Daoy (cell line): ENCODE data around the gene USP34. TPM values are rescaled to one million over a fixed set of nuclear protein-coding genes. Genes with fewer than 3 reads are reported as not detected.

Experiments
- DNase-seq: peaks from one replicate; pipeline ENCODE4 v3.0.0-alpha.2; 2015; ENCODE audit warnings: low read depth
- total RNA-seq: library from RNA; depleted of rRNA; stranded (reverse); fragments of >200 nt; shearing (Covaris generic); gene quantifications from 2 replicates; pipeline ENCODE4 v1.2.3, GENCODE V29; 2014

The USP34 gene
- total RNA-seq, 1 experiment from 2014 or later: 56.5 TPM

DNA sequence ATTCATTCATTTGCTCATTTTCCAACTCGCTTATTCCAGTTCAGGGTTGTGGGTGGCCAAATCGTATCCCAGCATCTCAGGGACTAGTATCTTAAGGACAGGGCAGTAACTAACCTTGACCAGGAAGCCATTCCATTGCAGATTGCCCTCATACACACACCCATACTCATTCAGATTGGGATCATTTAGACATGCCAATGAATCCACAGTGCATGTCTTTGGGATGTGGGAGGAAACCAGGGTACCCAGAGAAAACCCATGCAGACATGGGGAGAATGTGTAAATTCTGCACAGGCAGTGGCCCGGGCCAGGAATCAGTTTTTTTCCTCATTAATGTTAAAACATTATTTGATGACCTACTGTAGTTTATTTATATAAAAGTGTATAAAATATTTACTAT, 150.7 kb downstream of the USP34 start:
- DNase-seq: no peak

DNA sequence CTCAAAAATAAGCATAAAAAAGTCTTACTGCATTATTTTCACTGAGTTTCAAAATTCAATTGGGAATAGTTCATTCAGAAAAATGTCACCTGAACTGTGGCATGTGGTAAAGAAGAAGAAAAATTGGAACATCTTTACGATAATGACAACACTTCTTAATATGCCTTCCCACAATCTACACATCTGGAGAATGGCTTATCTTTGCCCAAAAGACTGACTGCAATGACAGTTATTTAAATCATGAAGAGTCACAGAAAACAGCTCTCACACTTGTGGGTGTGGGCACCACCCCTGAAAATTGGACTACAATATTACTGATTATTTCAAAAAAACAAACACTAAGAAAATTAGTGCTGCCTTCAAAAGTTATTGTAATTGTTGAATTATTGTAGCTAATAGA, 152.3 kb downstream of the USP34 start:
- DNase-seq: no peak

DNA sequence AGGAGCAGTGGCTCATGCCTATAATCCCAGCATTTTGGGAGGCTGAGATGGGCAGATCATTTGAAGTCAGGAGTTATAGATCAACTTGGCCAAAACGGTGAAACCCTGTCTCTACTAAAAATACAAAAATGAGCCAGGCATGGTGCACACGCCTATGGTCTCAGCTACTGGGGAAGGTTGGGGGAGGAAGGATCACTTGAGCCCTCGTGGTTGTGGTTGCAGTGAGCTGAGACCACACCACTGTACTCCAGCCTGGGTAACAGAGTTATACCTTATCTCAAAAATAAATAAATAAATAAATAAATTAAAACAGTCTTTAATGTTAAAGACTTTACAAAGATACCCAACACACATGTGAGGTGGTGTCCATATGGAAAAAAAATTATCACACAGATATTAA, 174.9 kb downstream of the USP34 start:
- DNase-seq: no peak

DNA sequence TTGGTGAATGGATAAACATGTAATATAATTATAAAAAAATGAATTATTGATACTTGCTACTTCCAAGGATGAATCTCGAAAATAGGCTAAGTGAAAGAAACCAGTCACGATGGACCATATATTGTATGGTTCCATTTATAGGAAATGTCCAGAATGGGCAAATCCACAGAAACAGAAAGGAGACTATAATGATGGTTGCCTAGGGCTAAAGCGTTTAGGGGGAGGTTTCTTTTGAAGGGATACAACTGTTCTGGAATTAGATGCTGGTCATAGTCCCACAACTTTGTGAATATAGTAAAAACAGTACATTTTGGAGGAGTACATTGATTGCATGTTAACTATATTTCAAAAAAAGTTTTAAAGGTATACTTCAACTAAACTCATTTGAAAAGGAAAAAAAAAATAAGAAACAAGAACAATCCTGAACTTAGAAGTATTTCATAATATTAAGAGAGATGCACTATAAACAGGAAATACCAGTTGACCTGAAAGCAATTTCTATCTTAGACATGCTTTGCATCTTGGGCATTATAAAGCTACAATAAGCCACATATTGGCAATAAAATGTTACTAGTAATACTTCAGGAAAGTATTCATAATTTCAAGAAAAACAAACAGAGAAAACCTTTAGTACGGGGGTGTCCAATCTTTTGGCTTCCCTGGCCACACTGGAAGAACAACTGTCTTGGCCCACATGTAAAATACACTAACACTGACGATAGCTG, 178.9 kb downstream of the USP34 start:
- no peak for DNase-seq

DNA sequence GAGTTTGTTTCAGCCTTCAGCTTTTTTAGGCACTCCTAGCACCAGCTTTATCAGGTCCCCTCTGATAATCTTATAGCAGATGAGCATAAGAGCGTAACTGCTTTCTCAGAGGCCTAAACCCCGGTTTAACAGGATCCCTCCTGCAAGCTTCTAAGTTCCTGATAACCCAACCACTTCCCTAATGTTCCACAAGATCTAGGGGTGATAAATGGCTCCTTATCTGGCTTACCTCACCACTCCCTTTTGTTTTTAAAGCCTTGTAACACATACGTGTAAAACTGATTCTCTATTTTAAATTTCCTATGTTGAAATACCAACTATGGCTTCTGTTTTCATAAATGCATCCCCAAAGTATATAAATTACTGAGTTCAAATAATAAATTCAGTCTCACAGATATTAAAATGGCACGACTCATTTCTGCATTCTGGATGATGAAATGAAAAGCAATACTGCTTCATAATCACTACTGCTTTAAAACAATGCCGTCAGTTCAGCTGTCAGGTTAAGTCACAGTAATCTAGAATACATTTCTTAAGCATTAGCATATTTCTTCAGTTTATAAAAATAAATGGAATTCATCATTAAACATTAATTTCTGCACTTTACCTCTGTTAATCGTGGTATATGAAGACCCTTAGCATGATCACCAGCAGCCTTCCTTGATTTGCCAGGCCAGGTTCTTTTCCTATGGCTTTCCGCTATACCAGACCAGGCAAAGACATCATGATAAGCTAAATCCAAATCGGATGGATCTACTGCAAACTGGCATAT, 182.6 kb downstream of the USP34 start:
- no peak for DNase-seq

DNA sequence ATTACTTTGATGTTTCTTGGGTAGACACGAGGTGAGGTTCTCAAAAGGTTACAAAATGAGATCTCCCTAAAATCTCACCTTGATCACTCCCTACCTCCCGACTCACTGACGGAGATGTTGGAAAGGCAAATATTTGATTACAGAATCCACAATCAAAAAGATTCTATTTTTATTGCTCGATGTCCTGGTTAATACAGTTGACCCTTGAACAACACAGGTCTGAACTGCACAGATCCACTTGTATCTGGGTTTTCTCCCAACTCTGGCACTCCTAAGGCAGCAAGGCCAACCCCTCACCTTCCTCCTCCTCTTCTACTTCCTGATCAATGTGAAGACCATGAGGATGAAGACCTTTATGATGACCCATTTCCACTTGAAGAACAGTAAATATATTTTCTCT, 183.6 kb downstream of the USP34 start:
- DNase-seq: no peak

DNA sequence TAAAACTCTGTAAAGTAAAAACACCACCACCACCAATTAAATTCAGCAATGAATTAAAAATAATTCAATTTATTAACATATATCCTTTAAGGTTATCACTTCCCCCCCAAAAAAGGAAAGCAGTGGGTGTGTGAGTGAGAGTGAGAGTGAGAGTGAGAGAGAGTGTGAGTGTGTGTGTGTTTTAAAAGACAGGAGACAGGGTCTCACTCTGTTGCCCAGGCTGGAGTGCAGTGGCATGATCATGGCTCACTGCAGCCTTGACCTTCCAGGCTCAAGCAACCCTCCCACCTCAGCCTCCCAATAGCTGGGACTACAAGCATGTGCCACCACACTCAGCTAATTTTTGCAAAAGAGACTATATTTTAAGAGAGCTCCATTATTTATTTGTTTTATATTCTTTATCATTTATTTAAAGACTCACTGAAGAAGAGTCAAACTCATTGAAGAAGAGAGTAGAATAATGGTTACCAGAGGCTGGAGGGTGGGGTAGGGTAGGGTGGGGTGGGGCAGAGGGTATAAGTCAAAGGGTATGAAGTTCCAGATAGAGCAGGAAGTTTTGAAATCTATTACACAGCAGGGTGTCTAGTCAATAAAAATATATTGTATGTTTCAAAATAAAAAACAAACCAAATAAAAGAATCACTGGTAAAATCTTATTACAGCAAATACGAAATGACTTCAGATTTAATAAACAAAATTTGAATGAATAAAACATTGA, 187.3 kb downstream of the USP34 start:
- no peak for DNase-seq

DNA sequence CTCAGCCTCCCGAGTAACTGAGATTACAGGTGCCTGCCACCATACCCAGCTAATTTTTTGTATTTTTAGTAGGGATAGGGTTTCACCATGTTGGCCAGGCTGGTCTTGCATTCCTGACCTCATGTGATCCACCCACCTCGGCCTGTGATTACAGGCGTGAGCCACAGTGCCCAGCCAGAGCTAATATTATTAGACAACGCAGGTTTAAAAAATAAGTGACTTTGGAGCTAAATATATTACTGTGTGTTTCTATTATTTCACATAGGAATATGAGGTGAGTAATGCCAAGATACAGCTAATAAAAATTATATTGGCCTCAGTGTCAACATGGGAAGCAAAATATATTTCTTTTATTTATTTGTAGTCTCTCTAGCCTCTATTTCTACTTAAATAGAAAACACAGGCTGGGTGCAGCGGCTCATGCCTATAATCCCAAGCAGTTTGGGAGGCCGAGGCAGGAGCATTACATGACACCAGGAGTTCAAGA, 188.7 kb downstream of the USP34 start:
- DNase-seq: no peak

DNA sequence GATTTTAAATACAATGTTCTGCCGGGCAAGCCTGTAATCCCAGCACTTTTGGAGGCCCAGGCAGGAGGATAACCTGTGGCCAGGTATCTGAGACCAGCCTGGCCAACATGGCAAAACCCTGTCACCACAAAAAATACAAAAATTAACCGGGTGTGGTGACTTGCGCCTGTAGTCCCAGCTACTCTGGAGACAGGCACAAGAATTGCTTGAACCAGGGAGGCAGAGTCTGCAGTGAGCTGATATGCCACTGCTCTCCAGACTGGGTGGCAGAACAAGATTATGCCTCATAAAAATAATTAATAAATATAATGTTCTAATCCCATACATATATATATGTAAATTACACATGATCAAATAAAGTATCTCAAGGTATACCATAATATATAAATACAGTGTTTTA, 189.6 kb downstream of the USP34 start:
- no peak for DNase-seq

DNA sequence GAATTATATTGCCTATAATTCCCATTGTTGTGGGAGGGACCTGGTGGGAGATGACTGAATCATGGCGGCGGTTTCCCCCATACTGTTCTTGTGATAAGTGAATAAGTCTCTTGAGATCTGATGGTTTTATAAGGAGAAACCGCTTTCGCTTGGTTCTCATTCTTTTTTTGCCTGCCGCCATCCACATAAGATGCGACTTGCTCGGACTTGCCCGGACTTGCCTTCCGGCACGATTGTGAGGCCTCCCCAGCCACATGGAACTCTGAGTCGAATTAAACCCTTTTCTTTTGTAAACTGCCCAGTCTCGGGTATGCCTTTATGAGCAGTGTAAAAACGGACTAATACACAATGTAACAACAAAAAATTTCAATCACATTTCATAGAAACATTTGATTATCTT, 193.1 kb downstream of the USP34 start:
- no peak for DNase-seq

DNA sequence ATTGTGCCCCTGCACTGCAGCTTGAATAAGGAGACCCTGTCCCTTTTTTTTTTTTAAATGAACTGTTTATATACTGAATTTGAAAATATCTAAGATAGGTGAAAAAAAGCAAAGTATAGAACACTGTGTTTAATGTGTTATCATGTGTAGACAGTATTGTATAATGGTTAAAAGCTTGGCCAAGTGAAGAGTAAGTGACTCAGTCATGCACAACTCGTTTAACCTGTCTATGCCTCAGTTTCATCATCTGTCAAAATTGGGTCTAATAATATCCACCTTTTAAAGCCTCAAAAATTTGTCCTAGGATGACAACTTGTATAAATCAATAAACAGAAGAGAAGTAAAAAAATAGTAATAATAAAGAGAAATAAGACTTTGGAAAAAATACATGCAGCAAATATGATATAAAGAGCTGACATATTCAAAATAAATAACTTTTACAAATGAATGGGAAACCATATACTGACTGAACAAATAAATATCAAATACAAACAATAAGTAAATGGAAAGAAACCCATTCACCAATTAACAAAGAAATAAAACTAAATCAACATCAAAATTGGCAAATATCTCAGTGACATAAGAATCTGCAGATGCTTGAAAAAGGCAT, 195.2 kb downstream of the USP34 start:
- DNase-seq: no peak

DNA sequence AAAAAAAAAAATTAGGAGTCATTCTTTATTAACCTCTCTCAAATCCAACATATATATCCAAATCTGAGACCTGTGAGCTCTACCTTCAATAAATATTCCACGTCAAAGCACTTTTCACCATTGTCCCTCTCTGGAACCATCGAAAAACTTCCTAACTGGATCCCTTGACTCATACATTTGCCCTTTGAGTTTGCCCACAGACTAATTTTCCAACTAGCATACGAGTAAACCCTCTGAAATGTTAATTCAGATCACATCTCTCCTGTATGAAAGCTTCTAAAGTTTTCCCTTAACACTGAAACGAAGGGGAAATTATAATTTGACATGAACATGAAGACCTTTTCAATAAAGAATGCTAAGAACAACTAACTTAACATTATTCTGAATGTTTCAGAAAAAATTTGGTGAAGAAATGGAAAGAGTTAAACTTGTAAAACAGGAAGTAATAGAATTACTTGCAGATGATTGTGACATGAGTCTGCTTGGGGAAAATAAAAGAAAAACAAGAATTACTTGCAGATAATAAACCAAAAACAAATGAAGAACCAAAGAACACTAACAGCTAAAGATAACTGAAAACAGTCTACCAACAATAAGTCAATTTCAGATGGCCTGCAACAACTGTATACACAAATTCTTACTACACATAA, 198.3 kb downstream of the USP34 start:
- DNase-seq: no peak

DNA sequence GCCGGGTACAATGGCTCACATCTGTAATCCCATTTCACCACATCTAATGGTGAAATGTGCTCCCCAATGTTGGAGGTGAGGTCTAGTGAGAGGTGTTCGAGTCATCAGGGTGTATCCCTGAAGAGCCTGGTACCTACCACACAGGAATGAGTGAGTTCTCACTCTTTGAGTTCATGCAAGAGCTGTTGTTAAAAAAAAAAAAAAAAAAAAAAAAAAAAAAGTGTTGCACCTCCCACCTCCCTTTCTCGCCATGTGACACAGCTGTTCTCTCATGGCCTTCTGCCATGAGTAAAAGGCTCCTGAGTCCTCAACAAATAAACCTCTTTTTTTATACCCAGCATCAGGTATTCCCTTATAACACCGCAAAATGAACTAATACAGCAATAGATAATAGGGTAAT, 202.6 kb downstream of the USP34 start:
- no peak for DNase-seq

DNA sequence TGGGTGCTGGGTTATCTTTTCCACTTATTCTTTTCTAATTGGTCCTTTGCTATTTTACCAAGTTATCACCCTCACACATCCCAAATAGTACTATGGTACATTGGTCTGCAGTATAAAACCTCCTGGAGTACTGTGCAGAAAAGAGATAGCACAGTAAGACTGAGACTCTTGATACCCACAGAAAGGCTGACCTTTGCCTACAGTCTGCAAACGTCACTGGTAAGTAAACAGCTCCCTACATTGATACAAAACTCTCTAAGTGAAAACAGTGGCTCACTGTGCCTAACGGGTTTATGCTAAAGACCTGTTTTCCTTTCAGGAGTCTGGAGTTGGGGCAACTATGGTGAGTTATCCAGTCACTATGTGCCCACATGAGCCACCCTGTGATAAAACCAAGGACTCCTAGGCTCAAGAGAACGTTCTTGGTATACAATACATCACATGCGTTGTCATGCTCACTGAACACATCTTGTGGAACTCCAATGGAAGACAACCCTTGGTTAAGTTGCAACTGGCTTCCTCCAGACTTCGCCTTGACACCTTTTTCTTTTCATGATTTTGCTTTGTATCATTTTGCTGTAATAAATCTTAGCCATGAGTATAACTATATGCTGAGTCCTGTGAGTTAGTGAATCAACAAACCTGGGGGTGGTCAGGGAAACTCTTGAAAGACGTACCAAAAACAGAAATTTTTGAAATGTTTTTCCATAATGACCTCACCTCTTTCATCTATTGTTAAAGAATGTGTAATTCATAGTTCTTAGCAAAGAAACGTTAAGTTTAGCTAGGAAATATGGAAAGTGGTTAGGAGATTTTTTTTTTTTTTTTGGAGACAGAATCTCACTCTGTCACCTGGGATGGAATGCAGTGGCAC, 204.0 kb downstream of the USP34 start:
- no peak for DNase-seq

DNA sequence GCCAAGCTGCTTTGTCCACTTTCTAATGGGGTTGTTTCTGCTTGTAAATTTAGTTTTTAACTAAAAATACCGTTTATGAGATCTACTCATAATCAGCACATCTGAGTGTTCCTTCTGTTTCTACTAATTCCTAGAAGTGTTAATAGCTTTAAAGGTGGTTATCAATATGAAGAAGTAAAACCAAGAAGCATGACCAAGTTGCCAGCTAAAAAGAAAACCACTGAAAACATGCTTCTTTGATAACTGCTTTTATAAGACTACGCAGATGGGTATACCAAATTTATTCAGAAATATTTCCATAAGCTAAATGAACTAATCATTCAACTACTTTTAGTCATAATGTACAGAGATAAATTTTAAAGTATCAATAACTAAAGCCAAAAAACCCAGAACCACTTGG, 207.1 kb downstream of the USP34 start:
- DNase-seq: no peak

DNA sequence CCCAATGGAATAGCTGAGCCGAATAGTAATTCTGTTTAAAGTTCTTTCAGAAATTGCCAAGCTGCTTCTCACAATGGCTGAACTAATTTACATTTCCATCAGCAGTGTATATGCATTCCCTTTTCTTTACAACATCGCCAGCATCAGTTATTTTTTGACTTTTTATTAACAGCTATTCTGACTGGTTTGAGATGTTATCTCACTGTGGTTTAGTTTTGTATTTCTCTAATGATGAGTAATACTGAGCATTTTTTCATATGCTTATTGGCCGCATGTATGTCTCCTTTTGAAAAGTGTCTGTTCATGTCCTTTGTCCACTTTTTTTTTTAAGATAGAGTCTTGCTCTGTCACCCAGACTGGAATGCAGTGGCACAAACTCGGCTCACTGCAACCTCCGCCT, 208.2 kb downstream of the USP34 start:
- DNase-seq: no peak

DNA sequence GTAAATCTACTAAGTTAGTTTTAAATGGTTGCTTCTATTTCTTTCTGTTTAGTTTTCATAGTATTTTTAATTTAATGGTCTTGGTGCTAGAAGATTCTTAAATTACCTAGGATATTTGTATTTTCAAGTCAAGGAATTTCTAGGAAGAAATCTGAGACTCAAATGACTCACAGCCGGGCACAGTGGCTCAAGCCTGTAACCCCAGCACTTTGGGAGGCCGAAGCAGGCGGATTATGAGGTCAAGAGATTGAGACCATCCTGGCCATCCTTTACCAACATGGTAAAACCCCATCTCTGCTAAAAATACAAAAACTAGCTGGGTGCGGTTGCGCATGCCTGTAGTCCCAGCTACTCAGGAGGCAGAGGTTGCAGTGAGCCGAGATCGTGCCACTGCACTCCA, 213.4 kb downstream of the USP34 start:
- no peak for DNase-seq

DNA sequence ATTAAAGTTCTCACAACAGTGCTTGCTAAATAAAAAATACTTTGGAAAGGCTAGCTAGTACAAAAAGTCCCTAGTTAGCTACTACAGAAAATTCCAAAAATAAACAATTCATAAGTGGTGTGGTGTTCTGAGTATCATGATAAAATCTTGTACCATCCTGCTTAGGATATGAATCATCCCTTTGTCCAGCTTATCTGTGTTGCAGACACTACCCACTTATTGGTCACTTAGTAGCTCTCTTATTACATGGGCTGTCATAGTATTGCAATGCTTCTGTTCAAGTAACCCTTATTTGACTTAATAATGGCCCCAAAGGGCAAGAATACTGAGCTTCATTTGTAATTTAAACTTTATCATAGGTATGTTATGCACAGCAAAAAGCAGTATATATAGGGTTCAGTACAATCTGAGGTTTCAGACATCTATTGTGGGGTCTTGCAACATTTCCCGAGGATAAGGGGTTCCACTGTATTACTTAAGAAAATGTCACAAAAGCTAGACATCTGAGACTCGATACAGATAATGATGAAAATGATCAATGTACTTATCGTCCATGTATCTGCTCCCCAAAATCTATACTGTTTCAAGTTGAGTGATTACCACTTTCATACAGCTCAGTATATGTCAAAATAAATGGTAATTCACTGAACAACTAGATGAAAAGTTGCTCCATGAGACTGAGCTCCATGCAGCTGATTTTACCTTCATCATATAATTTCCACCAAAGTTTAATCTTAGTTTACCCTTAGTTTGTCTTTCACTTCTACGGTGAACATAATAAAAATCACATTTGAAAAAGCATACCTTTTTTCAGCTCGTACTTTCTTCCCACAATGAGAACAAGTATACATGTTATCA, 215.1 kb downstream of the USP34 start:
- DNase-seq: peak; percentile 57

DNA sequence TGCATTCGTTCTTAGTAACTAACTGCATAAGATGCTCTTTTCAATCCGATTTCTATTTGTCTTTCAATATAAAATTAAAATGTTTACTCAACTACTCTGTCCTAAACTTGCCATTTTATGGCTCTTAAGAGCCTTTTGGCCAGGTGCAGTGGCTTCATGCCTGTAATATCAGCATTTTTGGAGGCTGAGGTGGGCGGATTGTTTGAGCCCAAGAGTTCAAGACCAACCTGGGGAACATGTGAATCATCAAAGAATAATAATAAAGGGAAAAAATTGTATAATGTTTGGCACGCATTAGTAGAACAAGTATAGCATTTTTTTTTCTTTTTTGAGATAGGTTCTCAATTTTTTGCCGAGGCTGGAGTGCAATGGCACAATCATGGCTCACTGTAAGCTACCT, 216.4 kb downstream of the USP34 start:
- no peak for DNase-seq

DNA sequence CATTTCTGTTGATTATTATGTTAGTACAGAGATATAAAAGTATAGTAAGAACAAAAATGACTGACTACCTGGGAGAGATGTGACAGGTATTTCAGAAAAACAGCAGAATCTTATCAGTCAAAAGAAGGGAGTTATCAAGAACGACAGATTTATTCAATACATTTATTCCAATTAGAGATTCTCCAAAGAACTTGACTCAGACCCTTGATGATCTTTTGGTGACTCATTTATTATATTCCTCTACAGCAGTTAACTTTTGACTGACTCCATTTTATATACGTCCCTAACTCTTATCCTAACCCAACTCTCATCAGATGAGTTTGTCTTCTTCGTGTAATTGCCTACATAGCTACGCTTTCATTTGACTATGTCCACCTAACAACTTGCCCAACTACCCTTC, 217.8 kb downstream of the USP34 start:
- no peak for DNase-seq
